ENCODE measurements around the gene SVIL.
"Not testable (repeated sequence)": the region's sequence is repeated elsewhere in the genome, so short reads cannot be mapped to it uniquely, and the experiment has no call there.

Gene SVIL

GRCh38 chr10:29514306-29514705 lies 120.5 kb downstream of the SVIL start:
- TF ChIP-seq POLR2A (IDR thresholded peaks at IDR 0.05; ENCODE audit: low read length) (no peak), GATA1 (IDR thresholded peaks at IDR 0.05; ENCODE audit: low read depth, low read length) (no peak)
- no peak for DNase-seq

- no peak for TF ChIP-seq POLR2A (IDR thresholded peaks at IDR 0.05; ENCODE audit: low read length)
Measured at GRCh38 chr10:29512425-29512974, 122.3 kb downstream of the SVIL start.

GRCh38 chr10:29511806-29512205 lies 123.0 kb downstream of the SVIL start:
- not testable (repeated sequence) for DNase-seq

More at GRCh38 chr10:29512425-29512974, 122.3 kb downstream of the SVIL start:
- no peak for DNase-seq

GRCh38 chr10:29510483-29511157 lies 124.2 kb downstream of the SVIL start:
- not testable (repeated sequence) for DNase-seq

- TF ChIP-seq POLR2A (IDR thresholded peaks at IDR 0.05; ENCODE audit: low read length) (no peak), GATA1 (IDR thresholded peaks at IDR 0.05; ENCODE audit: low read depth, low read length) (no peak)
- no peak for DNase-seq
Measured at GRCh38 chr10:29508554-29509244, 126.1 kb downstream of the SVIL start.

- not testable (repeated sequence) for DNase-seq
Measured at GRCh38 chr10:29507750-29508149, 127.0 kb downstream of the SVIL start.

- DNase-seq, result not testable (repeated sequence)
Measured at GRCh38 chr10:29506324-29506921, 128.3 kb downstream of the SVIL start.

GRCh38 chr10:29502351-29502750 lies 132.4 kb downstream of the SVIL start:
- no peak for DNase-seq
- TF ChIP-seq GATA1 (IDR thresholded peaks at IDR 0.05; ENCODE audit: low read depth, low read length), result no peak
- TF ChIP-seq POLR2A (IDR thresholded peaks at IDR 0.05; ENCODE audit: low read length), result no peak

- no peak for TF ChIP-seq GATA1 (IDR thresholded peaks at IDR 0.05; ENCODE audit: low read depth, low read length)
- TF ChIP-seq POLR2A (IDR thresholded peaks at IDR 0.05; ENCODE audit: low read length), result no peak
- DNase-seq, result no peak
Measured at GRCh38 chr10:29501692-29502091, 133.1 kb downstream of the SVIL start.

- TF ChIP-seq GATA1 (IDR thresholded peaks at IDR 0.05; ENCODE audit: low read depth, low read length) (no peak), POLR2A (IDR thresholded peaks at IDR 0.05; ENCODE audit: low read length) (no peak)
Measured at GRCh38 chr10:29499993-29500537, 134.7 kb downstream of the SVIL start.

GRCh38 chr10:29496341-29497162 lies 138.2 kb downstream of the SVIL start:
- no peak for TF ChIP-seq POLR2A (IDR thresholded peaks at IDR 0.05; ENCODE audit: low read length)
- TF ChIP-seq GATA1 (IDR thresholded peaks at IDR 0.05; ENCODE audit: low read depth, low read length), result no peak
- DNase-seq, result peak; percentile 31 to 65

More at GRCh38 chr10:29499993-29500537, 134.7 kb downstream of the SVIL start:
- DNase-seq, result no peak

GRCh38 chr10:29495366-29495765 lies 139.4 kb downstream of the SVIL start:
- DNase-seq, result no peak
- no peak for TF ChIP-seq GATA1 (IDR thresholded peaks at IDR 0.05; ENCODE audit: low read depth, low read length)
- TF ChIP-seq POLR2A (IDR thresholded peaks at IDR 0.05; ENCODE audit: low read length), result no peak

- DNase-seq, result no peak
- TF ChIP-seq GATA1 (IDR thresholded peaks at IDR 0.05; ENCODE audit: low read depth, low read length) (no peak), POLR2A (IDR thresholded peaks at IDR 0.05; ENCODE audit: low read length) (no peak)
Measured at GRCh38 chr10:29493697-29494096, 141.1 kb downstream of the SVIL start.

- TF ChIP-seq GATA1 (IDR thresholded peaks at IDR 0.05; ENCODE audit: low read depth, low read length) (no peak), POLR2A (IDR thresholded peaks at IDR 0.05; ENCODE audit: low read length) (no peak)
- no peak for DNase-seq
Measured at GRCh38 chr10:29492774-29493173, 142.0 kb downstream of the SVIL start.

All from erythroblast (primary cell).